Colonic mucosa (tissue), 4 donors: ENCODE results near the gene VAV2. TPM values are rescaled to one million over a fixed set of nuclear protein-coding genes. Genes with fewer than 3 reads are reported as not detected.

Experiments
- DNase-seq: peaks from one replicate; pipeline ENCODE4 v3.0.0-alpha.2; 2020
- H3K27ac ChIP-seq: fragments of 200-600 bp; one replicate; pipeline ENCODE4 v1.8.0; 2021
- H3K27me3 ChIP-seq: fragments of 200-600 bp; one replicate; pipeline ENCODE4 v1.8.0; 2021
- H3K36me3 ChIP-seq: fragments of 200-600 bp; one replicate; pipeline ENCODE4 v1.8.0; 2021
- H3K4me1 ChIP-seq: fragments of 200-600 bp; one replicate; pipeline ENCODE4 v1.8.0; 2021; ENCODE audit warnings: mild to moderate bottlenecking
- H3K4me3 ChIP-seq: fragments of 200-600 bp; one replicate; pipeline ENCODE4 v1.8.0; 2021
- H3K9ac ChIP-seq, 2 donors: one replicate each; pipeline ENCODE4 v1.7.0; 2013; ENCODE audit warnings: control low read depth in 2 of 2, low read depth in 2 of 2, low read length in 2 of 2
- H3K9me3 ChIP-seq: fragments of 200-600 bp; one replicate; pipeline ENCODE4 v1.8.0; 2021
- intact Hi-C: fragments of 100-400 bp; cut with DNase I; formaldehyde crosslinking; loops from one replicate; pipeline ENCODE4 v1.14.1; 2022
- total RNA-seq, 2 donors: library from RNA; stranded (reverse); fragmentation: NEBNext Ultra II Directional in 1 of 2; extraction: Animal tissue kit (Norgen Biotek cat#: 25700) in 1 of 2; gene quantifications; one replicate each; pipeline ENCODE4 v1.2.1, GENCODE V29; 2021
- TF ChIP-seq, protein P1 (sequence below): fragments of 200-600 bp; IDR thresholded peaks from one replicate; pipeline ENCODE4 v1.8.0; 2022; ENCODE audit warnings: antibody characterized with exemption, mild to moderate bottlenecking
- donor health status: healthy.
- donor health status: DM: no; HTN: no; CAD: no.
- donor health status: DM: no; HTN: no; CAD: no.

The VAV2 gene
- total RNA-seq, 2 donors from 2014 or later = 30.7 to 45.1 TPM

DNA sequence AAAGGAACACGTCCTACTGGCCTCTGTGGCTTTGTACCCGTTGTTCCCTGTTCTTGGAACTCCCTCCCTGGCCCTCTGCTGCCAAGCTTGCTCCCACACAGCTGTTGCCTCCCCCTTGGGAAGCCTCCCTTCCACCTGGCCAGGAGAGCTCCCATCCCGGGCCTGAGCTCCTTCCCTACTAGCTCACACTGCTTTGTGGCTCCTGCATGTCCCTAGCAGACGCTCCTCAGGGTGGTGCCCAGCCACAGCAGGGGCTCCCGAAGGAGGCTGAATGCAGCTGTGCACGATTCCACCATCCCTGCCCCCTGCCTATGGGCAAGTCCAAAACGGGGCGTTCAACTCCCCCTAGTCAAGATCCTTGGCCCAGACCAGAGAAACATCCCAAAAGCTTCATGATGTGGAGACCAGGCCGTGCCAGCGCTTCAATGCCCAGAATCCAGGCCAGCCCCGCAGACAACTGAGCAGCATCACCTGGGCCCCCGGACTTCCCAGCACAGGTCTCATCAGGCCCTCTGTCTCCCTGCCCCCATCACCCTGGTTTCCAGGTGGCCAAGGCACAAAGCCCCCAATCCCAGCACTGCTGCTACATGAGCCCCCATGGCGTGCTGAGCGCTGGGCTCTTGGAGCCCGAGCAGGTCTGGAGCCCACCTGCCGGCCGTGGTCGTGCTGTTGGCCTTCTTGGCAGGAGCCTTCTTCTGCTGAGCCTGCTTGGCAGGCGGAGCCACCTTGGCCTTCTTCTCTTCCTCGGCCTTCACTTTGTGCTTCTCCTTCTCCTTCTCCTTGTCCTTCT is 47.5 kb upstream of the VAV2 start:
- Histone ChIP-seq H3K4me1 (peaks cover 4% of the 10 kb centered on the region), H3K4me3 (no peak overlapping the region), H3K27ac (no peak overlapping the region), H3K9me3 (no peaks in the 10 kb centered on the region), H3K9ac (no peak overlapping the region), H3K27me3 (no peaks in the 10 kb centered on the region), H3K36me3 (peaks cover 3% of the 10 kb centered on the region)
- DNase-seq = no peak
- TF ChIP-seq, protein P1, sequence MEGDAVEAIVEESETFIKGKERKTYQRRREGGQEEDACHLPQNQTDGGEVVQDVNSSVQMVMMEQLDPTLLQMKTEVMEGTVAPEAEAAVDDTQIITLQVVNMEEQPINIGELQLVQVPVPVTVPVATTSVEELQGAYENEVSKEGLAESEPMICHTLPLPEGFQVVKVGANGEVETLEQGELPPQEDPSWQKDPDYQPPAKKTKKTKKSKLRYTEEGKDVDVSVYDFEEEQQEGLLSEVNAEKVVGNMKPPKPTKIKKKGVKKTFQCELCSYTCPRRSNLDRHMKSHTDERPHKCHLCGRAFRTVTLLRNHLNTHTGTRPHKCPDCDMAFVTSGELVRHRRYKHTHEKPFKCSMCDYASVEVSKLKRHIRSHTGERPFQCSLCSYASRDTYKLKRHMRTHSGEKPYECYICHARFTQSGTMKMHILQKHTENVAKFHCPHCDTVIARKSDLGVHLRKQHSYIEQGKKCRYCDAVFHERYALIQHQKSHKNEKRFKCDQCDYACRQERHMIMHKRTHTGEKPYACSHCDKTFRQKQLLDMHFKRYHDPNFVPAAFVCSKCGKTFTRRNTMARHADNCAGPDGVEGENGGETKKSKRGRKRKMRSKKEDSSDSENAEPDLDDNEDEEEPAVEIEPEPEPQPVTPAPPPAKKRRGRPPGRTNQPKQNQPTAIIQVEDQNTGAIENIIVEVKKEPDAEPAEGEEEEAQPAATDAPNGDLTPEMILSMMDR = no peak
- intact Hi-C loops = no loop called here

DNA sequence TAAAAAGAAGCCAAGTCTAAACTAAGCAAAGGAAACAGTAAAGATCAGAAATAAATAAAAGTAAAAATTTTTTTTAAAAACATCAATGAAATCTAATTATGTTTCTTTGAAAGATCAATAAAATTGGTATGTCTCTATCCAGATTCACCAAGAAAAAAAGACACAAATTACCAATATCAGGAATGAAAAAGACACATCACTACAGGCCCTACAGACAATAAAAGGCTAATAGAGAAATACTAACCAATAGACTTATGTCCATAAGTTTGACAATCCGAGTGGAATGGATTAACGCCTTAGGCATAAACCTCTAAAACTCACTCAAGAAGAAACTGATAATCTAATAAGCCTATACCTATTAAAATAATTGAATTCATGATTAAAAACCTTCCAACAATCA is 45.5 kb upstream of the VAV2 start:
- TF ChIP-seq, protein P1 = no peak
- Histone ChIP-seq H3K9me3 (no peaks in the 10 kb centered on the region), H3K4me3 (no peak overlapping the region), H3K9ac (no peak overlapping the region), H3K27ac (no peak overlapping the region), H3K27me3 (no peaks in the 10 kb centered on the region), H3K36me3 (peaks cover 10% of the 10 kb centered on the region), H3K4me1 (peaks cover 4% of the 10 kb centered on the region)
- intact Hi-C loops = no loop called here
- no peak for DNase-seq

DNA sequence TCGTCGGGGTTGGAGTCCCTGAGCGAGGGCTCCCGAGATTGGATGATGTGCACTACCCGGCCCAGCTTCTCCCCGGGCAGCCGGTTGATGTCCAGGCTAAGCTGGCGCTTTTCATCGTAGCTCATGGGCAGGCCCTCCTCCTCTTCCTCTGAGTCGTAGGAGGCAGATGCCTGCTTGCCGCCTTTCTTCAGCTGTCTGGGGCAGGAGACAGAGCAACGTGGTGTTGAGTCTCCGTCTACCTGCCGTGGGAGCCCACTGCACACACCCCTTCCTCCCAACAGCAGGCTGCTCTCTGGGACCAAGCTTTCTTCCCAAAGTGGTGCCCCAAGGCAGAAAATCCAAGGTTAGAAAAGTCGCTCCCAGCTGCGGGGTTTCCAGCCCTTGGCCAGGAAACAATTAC is 44.0 kb upstream of the VAV2 start:
- H3K27ac ChIP-seq = no peak overlapping the region
- intact Hi-C loops = no loop called here
- H3K4me3 ChIP-seq = no peak overlapping the region
- H3K9me3 ChIP-seq = no peaks in the 10 kb centered on the region
- no peaks in the 10 kb centered on the region for H3K27me3 ChIP-seq
- H3K4me1 ChIP-seq = peaks cover 3% of the 10 kb centered on the region
- H3K9ac ChIP-seq = no peak overlapping the region
- TF ChIP-seq, protein P1 = no peak
- H3K36me3 ChIP-seq = peaks cover 10% of the 10 kb centered on the region
- no peak for DNase-seq

DNA sequence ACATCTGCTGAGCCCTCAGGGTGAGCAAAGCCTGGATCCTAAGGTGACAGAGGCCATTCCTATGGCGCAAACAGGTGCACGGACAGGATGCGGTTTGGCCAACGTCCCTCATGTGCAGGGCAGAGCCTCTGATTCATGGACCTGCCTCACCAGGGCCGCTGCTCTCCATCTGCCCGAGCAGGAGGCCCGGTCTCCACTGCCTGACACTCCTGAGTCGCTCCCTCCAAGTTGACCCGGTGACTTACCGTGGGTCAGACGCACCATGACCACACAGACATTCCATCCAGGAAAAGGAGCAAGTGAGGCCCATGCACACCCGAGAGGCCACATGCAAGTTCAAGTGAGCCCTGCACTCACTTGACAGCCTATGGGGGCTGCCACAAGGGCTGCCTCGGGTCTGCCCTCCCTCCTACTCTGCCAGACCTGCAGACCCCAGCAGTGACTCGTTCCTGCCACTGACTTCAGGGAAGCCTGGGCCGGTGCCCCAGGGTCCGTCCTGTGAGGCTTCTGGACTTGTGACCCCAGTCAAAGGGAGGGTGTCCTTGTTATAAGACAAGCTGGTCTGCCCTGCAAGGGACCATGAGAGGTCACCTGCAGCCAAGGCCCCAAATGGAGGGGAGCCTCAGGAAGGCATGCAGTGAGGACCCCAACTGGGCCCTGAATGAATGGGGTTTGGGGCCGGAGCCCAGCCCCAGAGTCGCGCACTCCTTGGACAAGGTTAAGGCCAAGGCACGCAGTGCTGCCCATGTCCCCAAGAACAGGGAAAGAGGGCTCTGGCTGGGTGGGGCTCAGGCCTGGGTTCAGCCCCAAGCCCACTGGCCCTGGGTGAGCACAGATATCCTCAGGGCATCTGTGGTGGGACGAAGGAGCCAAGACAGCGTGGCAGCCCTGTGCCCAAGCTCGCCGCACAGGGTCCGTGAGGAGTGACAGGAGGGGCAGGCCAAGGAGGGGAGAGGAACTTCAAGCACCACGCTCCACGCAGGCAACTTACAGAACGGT is 43.2 kb upstream of the VAV2 start:
- Histone ChIP-seq H3K27me3 (no peaks in the 10 kb centered on the region), H3K4me1 (no peaks in the 10 kb centered on the region), H3K9ac (no peak overlapping the region), H3K36me3 (peaks cover 10% of the 10 kb centered on the region), H3K4me3 (no peak overlapping the region), H3K27ac (no peak overlapping the region), H3K9me3 (no peaks in the 10 kb centered on the region)
- intact Hi-C loops = no loop called here
- no peak for DNase-seq
- TF ChIP-seq, protein P1 = no peak

DNA sequence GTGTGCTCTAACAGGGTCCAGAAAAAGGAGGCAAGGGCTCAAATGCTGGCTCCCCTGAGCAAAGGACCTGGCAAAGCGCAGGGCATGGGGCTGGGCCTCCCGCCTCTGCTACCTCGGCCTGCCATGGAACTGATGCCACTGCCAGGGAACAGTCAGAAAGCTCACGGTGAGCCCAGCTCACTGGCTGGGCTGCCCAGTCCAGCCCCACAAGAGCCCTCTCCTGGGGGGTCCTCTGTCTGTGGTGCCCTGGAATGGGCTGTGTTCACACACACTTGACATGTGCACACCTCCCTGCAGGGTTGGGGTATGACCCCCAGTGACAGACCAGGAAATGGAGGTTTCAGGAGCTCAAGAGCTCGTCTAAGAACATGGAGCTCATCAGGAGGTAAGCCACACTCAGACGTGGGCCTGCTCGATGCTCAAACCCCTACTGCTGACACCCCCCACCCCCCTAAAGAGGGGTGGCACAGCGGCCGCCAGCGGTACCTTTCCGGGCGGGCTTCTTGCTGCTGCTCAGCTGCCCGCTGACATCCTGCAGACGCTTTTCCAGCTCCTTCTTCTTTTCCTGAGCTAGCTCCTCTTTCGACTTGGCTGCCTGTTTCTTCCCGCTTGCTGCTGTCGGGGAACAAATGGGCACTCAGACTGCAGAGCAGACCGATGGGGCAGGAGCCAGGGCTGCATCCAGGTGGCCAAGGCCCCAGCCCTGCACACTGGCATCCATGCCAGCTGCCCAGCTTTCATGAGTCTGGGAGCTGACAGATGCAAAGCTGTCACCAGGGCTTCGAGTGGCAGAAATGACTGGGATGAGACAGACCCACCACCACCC is 42.3 kb upstream of the VAV2 start:
- intact Hi-C loops = no loop called here

More for the DNA sequence above, 42.3 kb upstream of the VAV2 start:
- H3K9ac ChIP-seq = no peak overlapping the region
- H3K9me3 ChIP-seq = no peaks in the 10 kb centered on the region
- no peak overlapping the region for H3K27ac ChIP-seq
- TF ChIP-seq, protein P1 = no peak
- no peaks in the 10 kb centered on the region for H3K27me3 ChIP-seq
- H3K4me3 ChIP-seq = no peak overlapping the region
- no peak for DNase-seq
- H3K4me1 ChIP-seq = no peaks in the 10 kb centered on the region
- H3K36me3 ChIP-seq = peaks cover 10% of the 10 kb centered on the region
